ENCODE data around the gene TRIM50.
"Not testable (repeated sequence)": the region's sequence is repeated elsewhere in the genome, so short reads cannot be mapped to it uniquely, and the experiment has no call there.

The TRIM50 gene

GRCh38 chr7:73266719-73267368, 61.0 kb downstream of the TRIM50 start:
- DNase-seq; H3K27ac ChIP-seq (ENCODE audit: insufficient read depth, low read length, poor library complexity, severe bottlenecking); H3K4me1 ChIP-seq (ENCODE audit: control insufficient read depth, insufficient read depth, low read length, poor library complexity, severe bottlenecking); H3K4me3 ChIP-seq (ENCODE audit: insufficient read depth, low read depth, low read length, poor library complexity, severe bottlenecking); H3K27me3 ChIP-seq (replicated peaks; ENCODE audit: control insufficient read depth, insufficient read depth, low read length, poor library complexity, severe bottlenecking); H3K9me3 ChIP-seq (ENCODE audit: control insufficient read depth, low read length); H3K36me3 ChIP-seq (ENCODE audit: control insufficient read depth, insufficient read depth, low read length): not testable (repeated sequence)

Data from effector memory CD4-positive, alpha-beta T cell (primary cell).